ENCODE results near the gene ZNF714. TPM values are rescaled to one million over a fixed set of nuclear protein-coding genes. Genes with fewer than 3 reads are reported as not detected.

ZNF714 gene
- total RNA-seq, 1 experiment from 2014 or later = 20.0 TPM

GRCh38 chr19:21087871-21088270, 5.9 kb downstream of the ZNF714 start:
- H3K27ac ChIP-seq (ENCODE audit: low read depth, low read length) = no peak overlapping the region
- ChIA-PET POLR2A (no interaction called here), RAD21 (ENCODE audit: low non-redundant PET in 1 of 2, low total read pairs in 2 of 2, uncharacterized antibody in 2 of 2, unreplicated experiment in 2 of 2) (no interaction called here), CTCF (no interaction called here)
- no peaks in the 10 kb centered on the region for H4K20me1 ChIP-seq (ENCODE audit: insufficient read depth)
- H3K9me3 ChIP-seq (ENCODE audit: control insufficient read depth in 1 of 2, insufficient read depth in 1 of 2, low read depth in 1 of 2, low read length in 2 of 2) = no peaks in the 10 kb centered on the region
- H3K79me2 ChIP-seq (ENCODE audit: insufficient read depth, low read length) = peaks cover 19% of the 10 kb centered on the region
- H3K27me3 ChIP-seq (ENCODE audit: insufficient read depth, low read length) = no peaks in the 10 kb centered on the region
- H2AFZ ChIP-seq (ENCODE audit: low read depth, low read length, poor library complexity, severe bottlenecking) = no peak overlapping the region
- H3K9me2 ChIP-seq (ENCODE audit: insufficient read depth) = no peaks in the 10 kb centered on the region
- H3K4me2 ChIP-seq (ENCODE audit: low read length) = no peak overlapping the region
- no peak overlapping the region for H3K9ac ChIP-seq (ENCODE audit: low read length)
- H3K36me3 ChIP-seq (ENCODE audit: control insufficient read depth in 1 of 2, insufficient read depth in 2 of 2, low read length in 2 of 2) = peaks cover 3 to 7% of the 10 kb centered on the region in 2 experiments; a peak in 1 of 4 replicates
- TF ChIP-seq, protein P1, sequence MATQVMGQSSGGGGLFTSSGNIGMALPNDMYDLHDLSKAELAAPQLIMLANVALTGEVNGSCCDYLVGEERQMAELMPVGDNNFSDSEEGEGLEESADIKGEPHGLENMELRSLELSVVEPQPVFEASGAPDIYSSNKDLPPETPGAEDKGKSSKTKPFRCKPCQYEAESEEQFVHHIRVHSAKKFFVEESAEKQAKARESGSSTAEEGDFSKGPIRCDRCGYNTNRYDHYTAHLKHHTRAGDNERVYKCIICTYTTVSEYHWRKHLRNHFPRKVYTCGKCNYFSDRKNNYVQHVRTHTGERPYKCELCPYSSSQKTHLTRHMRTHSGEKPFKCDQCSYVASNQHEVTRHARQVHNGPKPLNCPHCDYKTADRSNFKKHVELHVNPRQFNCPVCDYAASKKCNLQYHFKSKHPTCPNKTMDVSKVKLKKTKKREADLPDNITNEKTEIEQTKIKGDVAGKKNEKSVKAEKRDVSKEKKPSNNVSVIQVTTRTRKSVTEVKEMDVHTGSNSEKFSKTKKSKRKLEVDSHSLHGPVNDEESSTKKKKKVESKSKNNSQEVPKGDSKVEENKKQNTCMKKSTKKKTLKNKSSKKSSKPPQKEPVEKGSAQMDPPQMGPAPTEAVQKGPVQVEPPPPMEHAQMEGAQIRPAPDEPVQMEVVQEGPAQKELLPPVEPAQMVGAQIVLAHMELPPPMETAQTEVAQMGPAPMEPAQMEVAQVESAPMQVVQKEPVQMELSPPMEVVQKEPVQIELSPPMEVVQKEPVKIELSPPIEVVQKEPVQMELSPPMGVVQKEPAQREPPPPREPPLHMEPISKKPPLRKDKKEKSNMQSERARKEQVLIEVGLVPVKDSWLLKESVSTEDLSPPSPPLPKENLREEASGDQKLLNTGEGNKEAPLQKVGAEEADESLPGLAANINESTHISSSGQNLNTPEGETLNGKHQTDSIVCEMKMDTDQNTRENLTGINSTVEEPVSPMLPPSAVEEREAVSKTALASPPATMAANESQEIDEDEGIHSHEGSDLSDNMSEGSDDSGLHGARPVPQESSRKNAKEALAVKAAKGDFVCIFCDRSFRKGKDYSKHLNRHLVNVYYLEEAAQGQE (IDR thresholded peaks at IDR 0.05; ENCODE audit: low read depth) = no peak
- no peak overlapping the region for H3K4me3 ChIP-seq (replicated peaks in 1 of 2; ENCODE audit: low read depth in 1 of 2, low read length in 2 of 2)
- DNase-seq (ENCODE audit: low read depth, low spot score) (no peak), ATAC-seq (no peak)
- intact Hi-C loops (cut with micrococcal nuclease) = no loop called here
- H3K4me1 ChIP-seq (ENCODE audit: control insufficient read depth in 1 of 2, insufficient read depth in 2 of 2, low read length in 2 of 2) = peaks cover 0 to 14% of the 10 kb centered on the region in 2 experiments; a peak in 3 of 4 replicates
- BruUV-seq (replicated peaks) = no TSS peak

DNA sequence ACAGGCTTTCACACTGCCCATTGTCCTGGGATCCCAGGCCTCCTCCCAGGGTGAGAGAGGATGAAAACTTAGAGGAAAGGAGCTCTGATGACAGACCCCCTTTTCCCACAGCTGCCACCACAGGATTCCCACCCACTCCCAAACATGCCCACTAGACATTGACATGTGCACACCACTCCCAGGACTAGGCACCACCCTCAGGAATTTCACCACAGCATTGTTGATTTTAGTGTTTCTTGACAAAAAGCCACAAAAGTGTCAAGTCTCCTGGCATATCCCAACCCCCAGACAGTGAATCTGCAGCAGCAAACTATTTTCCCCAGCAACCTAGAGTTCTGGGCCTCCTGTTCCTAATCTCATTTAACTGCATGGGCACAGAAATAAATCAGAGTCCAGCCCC, 10.1 kb downstream of the ZNF714 start:
- H3K36me3 ChIP-seq (ENCODE audit: control insufficient read depth in 1 of 2, insufficient read depth in 2 of 2, low read length in 2 of 2) = peaks cover 0 to 2% of the 10 kb centered on the region in 2 experiments; a peak in 1 of 4 replicates
- H2AFZ ChIP-seq (ENCODE audit: low read depth, low read length, poor library complexity, severe bottlenecking) = no peak overlapping the region
- H3K9ac ChIP-seq (ENCODE audit: low read length) = no peak overlapping the region
- ChIA-PET CTCF (no interaction called here), POLR2A (interaction anchor here (1.1 to 1.7 kb wide), 2 partner anchors 8 to 10 kb away, joined by 3 read pairs; partner anchors contain the start of gene ZNF714), RAD21 (ENCODE audit: low non-redundant PET in 1 of 2, low total read pairs in 2 of 2, uncharacterized antibody in 2 of 2, unreplicated experiment in 2 of 2) (no interaction called here)
- H3K9me2 ChIP-seq (ENCODE audit: insufficient read depth) = no peaks in the 10 kb centered on the region
- intact Hi-C loops (cut with micrococcal nuclease) = no loop called here
- ATAC-seq (no peak), DNase-seq (ENCODE audit: low read depth, low spot score) (no peak)
- 0 out of 2 replicates have a peak, but pooled peaks cover 10% of the 10 kb centered on the region for H3K79me2 ChIP-seq (ENCODE audit: insufficient read depth, low read length)
- H3K4me1 ChIP-seq (ENCODE audit: control insufficient read depth in 1 of 2, insufficient read depth in 2 of 2, low read length in 2 of 2) = no peaks in the 10 kb centered on the region
- BruUV-seq (replicated peaks) = no TSS peak
- no peak for TF ChIP-seq MAX (IDR thresholded peaks at IDR 0.05)
- TF ChIP-seq RAD21 (IDR thresholded peaks at IDR 0.05; ENCODE audit: low read depth) = no peak
- TF ChIP-seq CTCF (IDR thresholded peaks at IDR 0.05 in 2 of 3, conservative IDR thresholded peaks at IDR 0.05 in 1 of 3; ENCODE audit: borderline replicate concordance in 1 of 3, insufficient read depth in 1 of 3, low read depth in 2 of 3, low read length in 2 of 3) = no peak
- no peak overlapping the region for H3K4me2 ChIP-seq (ENCODE audit: low read length)
- H3K4me3 ChIP-seq (replicated peaks in 1 of 2; ENCODE audit: low read depth in 1 of 2, low read length in 2 of 2) = no peak overlapping the region
- no peaks in the 10 kb centered on the region for H3K9me3 ChIP-seq (ENCODE audit: control insufficient read depth in 1 of 2, insufficient read depth in 1 of 2, low read depth in 1 of 2, low read length in 2 of 2)
- H3K27me3 ChIP-seq (ENCODE audit: insufficient read depth, low read length) = no peaks in the 10 kb centered on the region
- H4K20me1 ChIP-seq (ENCODE audit: insufficient read depth) = no peaks in the 10 kb centered on the region
- no peak overlapping the region for H3K27ac ChIP-seq (ENCODE audit: low read depth, low read length)

Data from HCT116 (cell line).